ENCODE results near the gene KCNN2. TPM values are rescaled to one million over a fixed set of nuclear protein-coding genes. Genes with fewer than 3 reads are reported as not detected.

KCNN2 gene
- total RNA-seq, 3 donors from 2014 or later, result 0.16 to 0.33 TPM; not detected in 1

- no peak for DNase-seq (ENCODE audit: low spot score in 2 of 2)
- Histone ChIP-seq H3K36me3 (no peaks in the 10 kb centered on the region), H3K4me1 (no peaks in the 10 kb centered on the region), H3K27ac (no peak overlapping the region), H3K9me3 (no peaks in the 10 kb centered on the region), H3K4me3 (no peak overlapping the region), H3K27me3 (no peaks in the 10 kb centered on the region)
- intact Hi-C loops (cut with DNase I; ENCODE audit: low total_unique reads), result no loop called here
- TF ChIP-seq POLR2A (IDR thresholded peaks at IDR 0.05) (no peak), CTCF (IDR thresholded peaks at IDR 0.05) (no peak), POLR2AphosphoS5 (IDR thresholded peaks at IDR 0.05) (no peak)
These were observed 107.5 kb downstream of the KCNN2 start for GRCh38 chr5:114469372-114469771.

GRCh38 chr5:114471529-114471928 lies 109.7 kb downstream of the KCNN2 start:
- no peaks in the 10 kb centered on the region for H3K36me3 ChIP-seq
- H3K27me3 ChIP-seq, result no peaks in the 10 kb centered on the region
- intact Hi-C loops (cut with DNase I; ENCODE audit: low total_unique reads), result no loop called here
- no peak overlapping the region for H3K27ac ChIP-seq
- no peak overlapping the region for H3K4me3 ChIP-seq
- H3K4me1 ChIP-seq, result no peaks in the 10 kb centered on the region
- no peak for DNase-seq (ENCODE audit: low spot score in 2 of 2)
- TF ChIP-seq POLR2AphosphoS5 (IDR thresholded peaks at IDR 0.05), result no peak
- no peak for TF ChIP-seq POLR2A (IDR thresholded peaks at IDR 0.05)
- TF ChIP-seq CTCF (IDR thresholded peaks at IDR 0.05), result no peak
- H3K9me3 ChIP-seq, result peaks cover 0 to 4% of the 10 kb centered on the region in 2 donors

GRCh38 chr5:114473541-114473940 lies 111.7 kb downstream of the KCNN2 start:
- TF ChIP-seq CTCF (IDR thresholded peaks at IDR 0.05) (no peak), POLR2AphosphoS5 (IDR thresholded peaks at IDR 0.05) (no peak), POLR2A (IDR thresholded peaks at IDR 0.05) (no peak)
- peaks cover 0 to 4% of the 10 kb centered on the region in 2 donors for H3K9me3 ChIP-seq
- H3K4me3 ChIP-seq, result no peak overlapping the region
- no peak overlapping the region for H3K27ac ChIP-seq
- no peaks in the 10 kb centered on the region for H3K27me3 ChIP-seq
- no peaks in the 10 kb centered on the region for H3K4me1 ChIP-seq
- intact Hi-C loops (cut with DNase I; ENCODE audit: low total_unique reads), result no loop called here
- no peaks in the 10 kb centered on the region for H3K36me3 ChIP-seq
- DNase-seq (ENCODE audit: low spot score in 2 of 2), result no peak

GRCh38 chr5:114477816-114478334 lies 116.0 kb downstream of the KCNN2 start:
- intact Hi-C loops (cut with DNase I; ENCODE audit: low total_unique reads), result no loop called here
- TF ChIP-seq CTCF (IDR thresholded peaks at IDR 0.05) (no peak), POLR2AphosphoS5 (IDR thresholded peaks at IDR 0.05) (no peak), POLR2A (IDR thresholded peaks at IDR 0.05) (no peak)
- Histone ChIP-seq H3K4me3 (no peak overlapping the region), H3K27me3 (no peaks in the 10 kb centered on the region), H3K9me3 (peaks cover 0 to 11% of the 10 kb centered on the region in 2 donors), H3K4me1 (no peaks in the 10 kb centered on the region), H3K27ac (no peak overlapping the region), H3K36me3 (no peaks in the 10 kb centered on the region)
- no peak for DNase-seq (ENCODE audit: low spot score in 2 of 2)

- no peak overlapping the region for H3K27ac ChIP-seq
- H3K4me3 ChIP-seq, result no peak overlapping the region
- H3K27me3 ChIP-seq, result no peaks in the 10 kb centered on the region
- TF ChIP-seq CTCF (IDR thresholded peaks at IDR 0.05) (no peak), POLR2AphosphoS5 (IDR thresholded peaks at IDR 0.05) (no peak), POLR2A (IDR thresholded peaks at IDR 0.05) (no peak)
- H3K36me3 ChIP-seq, result no peaks in the 10 kb centered on the region
- no peak for DNase-seq (ENCODE audit: low spot score in 2 of 2)
- no peaks in the 10 kb centered on the region for H3K4me1 ChIP-seq
- no peaks in the 10 kb centered on the region for H3K9me3 ChIP-seq
- intact Hi-C loops (cut with DNase I; ENCODE audit: low total_unique reads), result no loop called here
These were observed 138.9 kb downstream of the KCNN2 start for GRCh38 chr5:114500756-114501155.

All from breast epithelium (tissue), 4 donors.